Ammon's horn (tissue), 1 donor: Measurements from ENCODE around the gene NPIPA7.
"Not testable (repeated sequence)": the region's sequence is repeated elsewhere in the genome, so short reads cannot be mapped to it uniquely, and the experiment has no call there.

Experiments
- DNase-seq: peaks from one replicate; pipeline ENCODE4 v3.0.0-alpha.2; 2016; ENCODE audit warnings: low spot score

Gene NPIPA7

GRCh38 chr16:16378840-16379239 lies at the start of gene NPIPA7:
NPIPA7 (plus strand) TSS chr16:16379140; CDS start chr16:16379245, 105 bp downstream.
- DNase-seq, result not testable (repeated sequence)

- not testable (repeated sequence) for DNase-seq
Measured at GRCh38 chr16:16331466-16331865, 47.5 kb upstream of the NPIPA7 start.

- not testable (repeated sequence) for DNase-seq
Measured at GRCh38 chr16:16357556-16357955, 21.4 kb upstream of the NPIPA7 start.

GRCh38 chr16:16358539-16359240 lies 20.2 kb upstream of the NPIPA7 start:
- not testable (repeated sequence) for DNase-seq

GRCh38 chr16:16363595-16363994 lies 15.3 kb upstream of the NPIPA7 start:
- not testable (repeated sequence) for DNase-seq

GRCh38 chr16:16364100-16364499 lies 14.8 kb upstream of the NPIPA7 start:
- DNase-seq, result not testable (repeated sequence)

- not testable (repeated sequence) for DNase-seq
Measured at GRCh38 chr16:16364701-16365100, 14.2 kb upstream of the NPIPA7 start.

- not testable (repeated sequence) for DNase-seq
Measured at GRCh38 chr16:16365319-16365718, 13.6 kb upstream of the NPIPA7 start.

- not testable (repeated sequence) for DNase-seq
Measured at GRCh38 chr16:16365851-16366250, 13.1 kb upstream of the NPIPA7 start.

GRCh38 chr16:16366552-16367284 lies 12.2 kb upstream of the NPIPA7 start:
- not testable (repeated sequence) for DNase-seq

GRCh38 chr16:16367285-16367628 lies 11.7 kb upstream of the NPIPA7 start:
- not testable (repeated sequence) for DNase-seq

- not testable (repeated sequence) for DNase-seq
Measured at GRCh38 chr16:16369081-16369856, 9.7 kb upstream of the NPIPA7 start.

GRCh38 chr16:16371136-16371735 lies 7.7 kb upstream of the NPIPA7 start:
- DNase-seq, result not testable (repeated sequence)

- not testable (repeated sequence) for DNase-seq
Measured at GRCh38 chr16:16374192-16374591, 4.7 kb upstream of the NPIPA7 start.

- DNase-seq, result not testable (repeated sequence)
Measured at GRCh38 chr16:16399685-16400084, 20.7 kb downstream of the NPIPA7 start.

- DNase-seq, result not testable (repeated sequence)
Measured at GRCh38 chr16:16402333-16402732, 23.4 kb downstream of the NPIPA7 start.

- DNase-seq, result not testable (repeated sequence)
Measured at GRCh38 chr16:16404283-16404682, 25.3 kb downstream of the NPIPA7 start.

- DNase-seq, result not testable (repeated sequence)
Measured at GRCh38 chr16:16405421-16405820, 26.5 kb downstream of the NPIPA7 start.

- DNase-seq, result not testable (repeated sequence)
Measured at GRCh38 chr16:16408430-16408829, 29.5 kb downstream of the NPIPA7 start.

- not testable (repeated sequence) for DNase-seq
Measured at GRCh38 chr16:16413773-16414172, 34.8 kb downstream of the NPIPA7 start.

GRCh38 chr16:16417071-16417470 lies 38.1 kb downstream of the NPIPA7 start:
- DNase-seq, result not testable (repeated sequence)
